Measurements from ENCODE around the gene TSPEAR. TPM values are rescaled to one million over a fixed set of nuclear protein-coding genes. Genes with fewer than 3 reads are reported as not detected.
"Not testable (repeated sequence)": the region's sequence is repeated elsewhere in the genome, so short reads cannot be mapped to it uniquely, and the experiment has no call there.

Gene TSPEAR
- total RNA-seq, 1 donor from 2014 or later = 0.65 TPM

DNA sequence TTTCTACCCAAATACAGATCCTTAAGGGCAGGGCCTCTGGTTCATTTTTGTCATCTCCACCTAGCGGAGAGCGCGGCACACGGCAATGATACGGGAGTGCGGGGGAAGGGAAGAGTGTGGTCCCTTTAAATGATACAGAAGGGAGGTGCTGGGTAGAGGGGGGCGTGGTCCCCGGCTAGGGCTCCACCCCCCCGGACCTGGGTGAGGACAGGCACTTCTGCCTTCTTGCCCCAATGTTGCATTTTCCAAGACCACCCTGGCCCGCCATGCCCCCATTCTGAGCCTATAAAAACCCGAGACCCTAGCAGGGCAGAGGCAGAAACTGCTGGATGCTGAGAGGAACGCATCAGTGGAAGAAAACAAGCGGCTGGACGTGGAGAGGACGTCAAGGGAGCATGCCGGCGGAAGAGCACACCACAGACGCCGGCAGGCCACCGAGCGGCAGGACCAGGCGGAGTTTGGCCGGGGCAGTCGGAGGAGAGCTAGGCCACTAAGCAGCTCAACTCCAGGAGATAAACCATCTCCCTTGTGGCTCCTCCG lies 226.0 kb downstream of the TSPEAR start:
- no peak for DNase-seq (ENCODE audit: missing footprints)
- ATAC-seq = peak; percentile 77
- intact Hi-C loops (cut with DNase I) = no loop called here

DNA sequence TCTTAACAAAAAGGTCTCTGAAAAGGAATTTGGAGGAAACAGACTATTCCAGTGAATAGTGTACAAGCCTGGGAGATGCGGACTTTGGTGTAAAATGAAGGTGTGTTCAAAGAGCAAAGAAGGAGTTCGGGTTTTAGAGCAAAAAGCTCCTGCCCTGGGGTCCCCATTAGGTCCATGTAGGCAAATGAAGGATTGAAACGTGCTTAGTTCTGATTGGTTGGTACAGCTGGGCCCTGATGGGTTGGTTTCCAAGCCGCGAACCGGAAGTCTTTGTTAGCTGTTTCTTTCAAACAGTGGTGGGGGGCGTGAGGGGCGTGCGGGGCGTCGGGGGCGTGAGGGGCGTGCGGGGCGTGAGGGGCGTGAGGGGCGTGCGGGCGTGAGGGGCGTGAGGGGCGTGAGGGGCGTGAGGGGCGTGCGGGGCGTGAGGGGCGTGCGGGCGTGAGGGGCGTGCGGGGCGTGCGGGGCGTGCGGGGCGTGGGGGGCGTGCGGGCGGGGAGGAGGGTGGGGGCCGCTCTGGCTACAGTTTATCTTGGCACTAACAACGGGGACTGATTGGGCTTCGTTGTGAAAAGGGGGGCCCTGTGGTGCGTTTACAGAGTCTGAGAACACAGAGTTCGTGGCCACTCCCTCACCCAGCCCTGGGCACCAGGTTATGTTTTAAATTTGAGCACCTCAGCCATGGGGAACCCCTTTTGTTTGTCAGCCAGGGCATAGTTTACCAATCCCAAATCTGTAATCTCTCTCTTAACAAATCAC lies 226.7 kb downstream of the TSPEAR start:
- no peak for ATAC-seq
- intact Hi-C loops (cut with DNase I) = no loop called here
- no peak for DNase-seq (ENCODE audit: missing footprints)

DNA sequence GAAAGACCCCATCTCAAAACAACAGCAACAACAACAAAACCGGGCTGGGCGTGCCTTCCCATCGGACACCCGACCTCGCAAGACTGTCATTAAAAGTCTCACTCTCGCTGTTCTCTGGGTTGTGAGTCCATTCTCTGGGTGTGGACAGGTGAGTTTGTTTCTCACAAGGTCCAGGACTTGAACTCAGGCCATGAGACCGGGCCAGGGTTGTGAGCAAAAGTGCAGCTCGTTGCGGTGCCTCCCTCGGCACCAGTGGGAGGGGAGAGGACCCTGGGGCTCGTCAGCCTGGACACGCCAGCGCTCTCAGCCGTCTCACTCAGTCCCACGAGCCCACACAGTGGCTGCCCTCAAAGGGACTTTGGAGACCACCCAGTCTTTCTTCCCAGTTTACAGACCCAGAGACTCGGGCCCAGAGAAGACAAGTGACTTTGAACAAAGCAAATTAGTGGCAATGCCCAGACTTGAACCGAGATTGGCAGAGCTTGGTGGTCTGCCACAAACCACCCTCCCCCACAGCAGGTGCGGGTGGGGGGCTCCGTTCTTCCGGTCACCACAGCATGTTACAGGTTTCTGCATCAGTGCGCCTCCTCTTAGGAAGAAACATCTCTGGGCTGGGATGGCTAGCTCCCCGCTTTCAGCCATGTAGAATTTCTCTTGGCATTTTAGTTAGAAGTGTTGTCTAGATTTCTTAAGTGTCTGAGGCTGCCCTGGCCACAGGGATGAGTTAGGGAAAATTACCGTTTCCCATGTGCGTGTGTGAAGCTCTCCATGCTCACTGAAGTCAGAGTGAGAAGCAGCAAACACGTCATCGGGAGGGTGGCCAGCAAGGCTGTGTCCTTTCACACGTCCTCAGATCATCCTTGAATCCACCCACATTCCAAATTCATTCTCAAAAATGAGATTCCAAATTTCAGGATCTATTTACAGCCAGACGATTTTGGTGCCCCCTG lies 227.8 kb downstream of the TSPEAR start:
- DNase-seq (ENCODE audit: missing footprints) (no peak), ATAC-seq (no peak)
- intact Hi-C loops (cut with DNase I) = no loop called here

DNA sequence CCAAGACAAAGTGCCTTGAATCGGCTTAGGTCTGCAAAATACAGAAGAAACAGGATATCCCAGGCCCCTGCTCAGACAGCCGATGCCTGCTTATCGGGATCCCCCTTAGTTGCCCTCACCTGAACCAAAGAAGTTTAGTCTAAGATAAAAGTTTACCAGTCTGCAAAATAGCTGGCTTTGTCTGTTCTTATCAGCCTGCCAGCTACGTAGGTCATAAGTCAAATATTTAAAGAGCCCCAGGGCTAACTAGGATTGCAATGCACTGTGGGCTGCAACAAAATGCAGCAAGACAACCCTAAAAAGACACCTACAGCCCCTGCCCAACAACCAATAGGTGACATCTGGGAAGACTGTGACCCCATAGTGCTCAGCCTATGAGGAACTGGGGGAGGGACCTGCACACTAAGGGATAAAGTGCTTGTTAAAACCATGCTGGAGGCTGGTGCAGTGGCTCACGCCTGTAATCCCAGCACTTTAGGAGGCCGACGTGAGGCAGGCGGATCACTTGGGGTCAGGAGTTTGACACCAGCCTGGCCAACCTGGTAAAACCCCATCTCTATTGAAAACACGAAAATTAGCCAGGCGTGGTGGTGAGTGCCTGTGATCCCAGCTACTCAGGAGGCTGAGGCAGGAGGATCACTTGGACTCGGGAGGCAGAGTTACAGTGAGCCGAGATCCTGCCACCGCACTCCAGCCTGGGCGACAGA lies 228.6 kb downstream of the TSPEAR start:
- ATAC-seq = no peak
- DNase-seq (ENCODE audit: missing footprints) = no peak

DNA sequence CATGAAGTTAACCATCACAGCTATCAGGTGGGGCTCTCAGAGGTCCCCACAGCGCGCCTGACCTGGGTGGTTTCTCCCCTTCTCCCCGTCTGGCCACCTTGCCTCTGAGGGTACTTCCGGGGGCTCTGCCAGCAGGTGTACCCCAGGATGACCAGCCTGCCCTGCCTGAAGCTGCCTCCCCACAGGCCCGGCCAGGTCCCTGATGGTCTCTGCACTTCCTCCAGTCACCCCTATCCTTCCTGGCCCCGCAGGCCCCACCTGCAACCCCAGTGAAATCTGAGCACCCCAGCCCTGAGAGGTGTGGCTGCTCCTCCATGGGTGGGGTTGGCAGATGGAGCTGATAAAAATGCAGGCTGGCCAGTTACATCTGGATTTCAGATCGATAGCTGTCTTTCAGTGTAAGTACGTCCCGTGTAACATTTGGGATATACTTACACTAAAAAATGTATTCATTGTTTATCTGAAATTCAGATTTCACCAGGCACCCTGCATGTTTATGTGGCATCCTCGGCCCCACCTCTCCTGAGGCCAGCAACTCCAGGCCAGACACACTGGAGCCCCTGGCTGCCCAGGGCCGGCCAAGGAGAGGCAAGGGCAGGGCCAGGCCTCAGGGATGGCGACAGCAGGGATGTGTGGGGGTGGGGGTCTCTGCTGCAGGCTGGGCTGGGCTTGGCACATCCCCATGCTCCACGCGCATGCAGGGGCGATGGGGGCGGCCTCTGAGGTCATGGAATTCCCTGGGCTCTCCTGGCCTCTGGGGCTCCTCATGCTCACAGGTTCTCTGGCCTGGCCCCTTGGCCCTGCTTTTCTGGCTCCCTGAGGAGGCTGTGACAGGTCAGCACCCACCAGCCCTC lies 230.9 kb downstream of the TSPEAR start:
- ATAC-seq (no peak), DNase-seq (ENCODE audit: missing footprints) (no peak)
- intact Hi-C loops (cut with DNase I) = no loop called here

More for the DNA sequence above, 228.6 kb downstream of the TSPEAR start:
- intact Hi-C loops (cut with DNase I) = no loop called here

DNA sequence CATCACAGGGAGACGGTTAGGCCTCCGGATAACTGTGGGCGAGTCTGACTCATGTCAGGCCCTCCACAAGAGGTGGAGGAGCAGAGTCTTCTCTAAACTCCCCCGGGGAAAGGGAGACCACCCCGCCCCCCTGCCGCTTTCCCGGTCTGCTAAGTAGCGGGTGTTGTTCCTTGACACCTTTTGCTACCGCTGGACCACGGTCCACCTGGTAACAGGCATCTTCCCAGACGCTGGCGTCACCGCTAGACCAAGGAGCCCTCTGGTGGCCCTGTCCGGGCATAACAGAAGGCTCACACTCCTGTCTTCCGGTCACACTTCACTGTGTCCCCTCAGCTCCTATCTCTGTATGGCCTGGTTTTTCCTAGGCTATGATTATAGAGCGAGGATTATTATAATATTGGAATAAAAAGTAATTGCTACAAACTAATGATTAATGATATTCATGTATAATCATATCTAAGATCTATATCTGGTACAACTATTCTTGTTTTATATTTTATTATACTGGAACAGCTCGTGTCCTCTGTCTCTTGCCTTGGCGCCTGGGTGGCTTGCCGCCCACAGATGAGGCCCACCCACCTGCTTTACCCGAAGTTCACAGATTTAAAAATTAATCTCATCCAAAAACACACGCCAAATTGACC lies 231.7 kb downstream of the TSPEAR start:
- ATAC-seq; DNase-seq (ENCODE audit: missing footprints); intact Hi-C loops (cut with DNase I): not testable (repeated sequence)

DNA sequence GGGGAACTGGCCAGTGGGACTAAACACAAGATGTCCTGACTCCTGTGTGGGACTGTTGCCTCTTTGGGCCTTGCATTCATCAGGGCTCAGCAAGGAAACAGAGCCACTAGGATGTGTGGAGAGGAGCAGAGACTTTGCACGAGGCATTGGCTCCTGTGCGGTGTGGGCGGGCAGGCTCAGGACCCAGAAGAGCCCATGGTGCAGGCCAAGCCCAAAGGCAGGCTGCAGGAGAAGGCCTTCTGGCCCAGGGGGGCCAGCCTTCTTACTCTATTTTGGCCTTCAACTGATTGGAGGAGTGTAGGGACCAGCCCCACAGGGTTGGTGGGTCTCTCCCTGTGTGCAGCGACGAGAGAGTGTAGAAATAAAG lies 232.6 kb downstream of the TSPEAR start:
- ATAC-seq (no peak), DNase-seq (ENCODE audit: missing footprints) (no peak)
- intact Hi-C loops (cut with DNase I) = no loop called here

DNA sequence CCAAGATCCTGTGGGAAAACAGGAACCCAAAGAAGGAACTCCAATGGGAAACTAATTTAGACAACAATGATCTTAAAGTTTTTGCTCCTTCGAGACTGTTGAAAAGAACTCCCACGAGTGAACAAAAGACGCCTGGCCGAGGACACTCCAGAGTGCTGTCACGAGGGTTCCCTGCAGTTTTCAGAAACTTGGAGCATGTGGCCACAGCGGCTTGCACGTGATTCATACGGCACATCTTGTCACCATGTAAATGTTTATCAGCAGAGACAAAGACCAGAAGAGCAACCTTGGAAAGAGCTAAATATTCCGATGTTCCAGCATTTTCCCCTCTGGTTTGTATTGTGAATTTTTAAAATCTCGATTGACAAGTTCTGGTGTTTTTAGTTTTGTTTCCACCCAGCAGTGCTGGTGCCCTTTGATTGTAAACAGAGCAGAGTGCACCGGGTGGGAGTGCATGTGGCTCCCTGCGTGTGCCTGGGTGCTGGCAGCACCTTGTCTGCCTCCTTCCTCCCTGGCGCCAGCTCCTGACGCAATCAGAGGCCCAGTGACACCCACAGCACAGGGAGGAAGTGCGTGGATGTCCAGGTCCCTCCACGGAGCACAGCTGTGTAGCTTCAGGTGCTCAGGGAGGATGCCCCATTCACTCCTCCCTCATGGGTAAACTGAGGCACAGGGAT lies 233.1 kb downstream of the TSPEAR start:
- no peak for DNase-seq (ENCODE audit: missing footprints)
- ATAC-seq = no peak
- intact Hi-C loops (cut with DNase I) = no loop called here

DNA sequence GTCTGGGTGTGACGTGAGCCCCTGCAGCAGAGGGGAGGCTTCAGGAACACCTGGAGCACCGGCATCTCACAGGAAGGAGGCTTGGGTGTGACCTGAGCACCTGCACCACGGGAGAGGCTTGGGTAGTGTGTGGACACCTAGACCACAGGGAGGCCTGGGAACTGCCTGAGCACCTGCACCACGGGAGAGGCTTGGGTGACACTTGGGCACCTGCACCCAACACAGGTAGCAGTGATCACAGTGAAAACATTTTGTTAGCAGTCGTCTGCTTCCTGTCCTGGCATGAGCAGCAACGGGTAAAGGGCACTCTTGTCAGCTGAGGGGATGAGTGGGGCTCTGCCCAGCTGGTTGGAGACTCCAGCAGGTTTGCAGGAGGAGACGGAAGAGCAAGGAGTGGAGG lies 233.7 kb downstream of the TSPEAR start:
- no peak for DNase-seq (ENCODE audit: missing footprints)
- ATAC-seq = no peak
- intact Hi-C loops (cut with DNase I) = no loop called here

DNA sequence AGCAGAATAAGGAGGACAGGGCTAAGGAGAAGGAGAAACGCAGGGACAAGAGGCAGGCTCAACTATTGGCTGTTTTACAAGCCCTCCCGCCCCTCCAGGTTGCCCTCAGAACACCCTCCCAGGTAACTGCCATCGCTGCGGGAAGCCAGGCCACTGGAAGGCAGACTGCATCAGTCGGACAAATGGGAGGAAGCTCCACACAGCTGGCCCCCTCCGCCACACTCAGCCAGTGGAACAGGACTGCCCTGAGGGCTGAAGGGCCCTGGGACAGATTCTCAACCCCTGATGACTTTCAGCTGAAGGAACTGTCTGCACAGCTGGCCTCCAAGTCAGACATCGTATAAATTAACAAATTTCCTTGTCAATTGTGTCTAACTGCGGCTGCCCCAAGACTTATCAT lies 234.2 kb downstream of the TSPEAR start:
- no peak for DNase-seq (ENCODE audit: missing footprints)
- intact Hi-C loops (cut with DNase I) = no loop called here
- no peak for ATAC-seq

DNA sequence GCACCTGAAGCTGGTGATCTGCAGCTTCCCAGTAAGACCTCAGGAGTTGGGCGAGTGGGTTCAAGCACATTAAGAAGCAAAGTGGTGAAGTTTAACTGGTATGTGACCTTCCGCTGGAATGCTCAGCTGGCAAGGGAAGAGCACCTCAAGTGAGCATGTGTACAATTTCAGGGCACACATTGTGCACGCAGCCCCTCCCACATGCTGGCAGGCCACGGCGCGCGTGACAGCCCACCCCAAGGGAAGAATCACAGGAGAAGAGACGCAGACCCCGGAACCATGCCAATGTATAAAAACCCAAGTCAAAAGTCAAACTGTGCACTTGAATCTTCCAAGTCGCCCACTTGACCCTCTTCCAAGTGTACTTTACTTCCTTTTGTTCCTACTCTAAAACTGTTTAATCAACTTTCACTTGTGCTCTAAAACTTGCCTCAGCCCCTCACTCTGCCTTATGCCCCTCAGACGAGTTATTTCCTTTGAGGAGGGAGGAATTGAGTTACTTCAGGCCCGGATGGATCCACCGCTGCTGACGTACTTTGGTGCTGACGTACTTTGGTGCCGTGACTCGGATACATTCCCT lies 236.0 kb downstream of the TSPEAR start:
- DNase-seq (ENCODE audit: missing footprints) (no peak), ATAC-seq (no peak)
- intact Hi-C loops (cut with DNase I) = no loop called here

DNA sequence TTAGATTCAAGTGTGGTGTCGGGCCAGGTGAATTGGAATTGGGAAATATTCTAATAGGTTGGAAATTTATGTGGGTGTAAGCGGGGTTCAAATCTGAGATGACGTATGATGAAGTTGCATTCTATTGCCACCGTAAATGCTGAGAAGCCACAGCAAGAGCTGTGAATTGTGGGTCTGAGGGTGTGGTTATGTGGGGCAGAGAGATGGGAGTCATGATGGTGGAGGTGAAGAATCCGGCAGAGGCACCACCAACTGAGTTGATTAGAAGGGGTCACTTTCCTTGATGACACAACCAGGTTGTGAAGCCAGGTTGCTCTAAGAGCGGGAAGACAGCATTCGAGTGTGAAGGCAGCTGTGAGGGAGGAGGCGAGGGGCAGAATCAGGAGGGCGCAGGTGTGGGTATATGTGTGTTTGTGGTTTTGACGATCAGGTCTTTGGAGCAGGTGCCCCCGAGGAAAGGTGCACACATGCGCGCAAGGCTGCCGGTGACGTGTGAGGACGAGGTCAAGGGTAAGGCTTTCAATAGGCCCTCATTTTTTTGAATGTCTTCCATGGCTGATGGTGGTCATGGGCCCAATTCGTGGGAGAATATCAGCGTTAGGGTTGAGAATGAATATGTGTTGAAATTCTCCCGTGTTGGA lies 237.3 kb downstream of the TSPEAR start:
- ATAC-seq = no peak

DNA sequence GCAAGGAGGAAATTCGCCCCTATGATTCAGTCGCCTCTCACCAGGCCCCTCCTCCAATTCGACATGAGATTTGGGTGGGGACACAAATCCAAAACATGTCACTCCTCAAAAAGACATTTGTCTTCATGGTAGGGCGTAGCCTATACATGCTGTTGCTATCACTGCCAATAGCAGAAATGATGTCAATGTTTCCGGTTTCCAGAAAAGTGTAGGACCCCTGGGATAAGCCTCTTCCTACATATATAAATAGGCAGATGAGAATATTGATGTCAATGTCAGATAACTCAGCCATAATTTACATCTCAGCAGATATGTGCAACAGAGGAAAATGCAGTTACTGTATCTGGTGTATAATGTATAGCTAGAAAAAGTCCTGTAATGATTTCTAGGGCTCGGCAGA lies 239.4 kb downstream of the TSPEAR start:
- no peak for ATAC-seq
- no peak for DNase-seq (ENCODE audit: missing footprints)
- intact Hi-C loops (cut with DNase I) = no loop called here

More for the DNA sequence above, 237.3 kb downstream of the TSPEAR start:
- no peak for DNase-seq (ENCODE audit: missing footprints)
- intact Hi-C loops (cut with DNase I) = no loop called here

DNA sequence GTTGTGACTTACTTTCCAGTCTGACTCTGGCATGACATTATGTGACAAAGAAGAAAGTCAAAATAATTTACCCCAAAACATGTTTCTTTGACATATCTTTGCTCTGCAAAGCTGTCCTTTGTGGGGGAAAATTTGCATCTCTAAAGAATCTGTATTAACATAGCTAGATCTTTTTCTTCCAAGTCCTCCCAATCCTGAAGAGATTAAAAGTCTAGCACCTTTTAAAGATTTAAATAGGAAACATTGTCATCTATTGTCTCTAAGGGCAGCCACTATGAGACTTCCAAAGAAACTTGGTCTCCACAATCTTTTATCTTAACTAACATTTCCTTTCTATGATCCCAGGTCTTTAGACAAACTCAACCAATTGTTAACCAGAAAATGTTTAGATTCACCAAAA lies 240.0 kb downstream of the TSPEAR start:
- intact Hi-C loops (cut with DNase I) = no loop called here
- no peak for DNase-seq (ENCODE audit: missing footprints)
- ATAC-seq = no peak

DNA sequence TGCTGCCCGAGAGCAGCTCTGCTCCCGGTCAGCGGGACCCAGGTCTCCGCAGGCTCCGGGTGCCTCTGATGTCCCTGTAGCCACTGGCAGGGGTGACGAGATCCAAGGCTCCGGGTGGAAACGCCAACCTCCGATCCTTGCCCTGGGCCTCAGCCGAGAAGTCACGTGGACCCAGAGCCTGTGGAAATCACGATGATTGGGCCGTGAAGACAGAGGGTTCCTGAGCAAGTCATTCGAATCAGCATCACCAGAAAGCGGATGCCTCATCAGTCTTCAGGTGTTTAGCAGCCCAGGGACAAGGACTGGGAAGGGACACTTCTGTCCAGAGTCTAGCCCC lies 243.5 kb downstream of the TSPEAR start:
- no peak for DNase-seq (ENCODE audit: missing footprints)
- intact Hi-C loops (cut with DNase I) = no loop called here
- ATAC-seq = no peak

DNA sequence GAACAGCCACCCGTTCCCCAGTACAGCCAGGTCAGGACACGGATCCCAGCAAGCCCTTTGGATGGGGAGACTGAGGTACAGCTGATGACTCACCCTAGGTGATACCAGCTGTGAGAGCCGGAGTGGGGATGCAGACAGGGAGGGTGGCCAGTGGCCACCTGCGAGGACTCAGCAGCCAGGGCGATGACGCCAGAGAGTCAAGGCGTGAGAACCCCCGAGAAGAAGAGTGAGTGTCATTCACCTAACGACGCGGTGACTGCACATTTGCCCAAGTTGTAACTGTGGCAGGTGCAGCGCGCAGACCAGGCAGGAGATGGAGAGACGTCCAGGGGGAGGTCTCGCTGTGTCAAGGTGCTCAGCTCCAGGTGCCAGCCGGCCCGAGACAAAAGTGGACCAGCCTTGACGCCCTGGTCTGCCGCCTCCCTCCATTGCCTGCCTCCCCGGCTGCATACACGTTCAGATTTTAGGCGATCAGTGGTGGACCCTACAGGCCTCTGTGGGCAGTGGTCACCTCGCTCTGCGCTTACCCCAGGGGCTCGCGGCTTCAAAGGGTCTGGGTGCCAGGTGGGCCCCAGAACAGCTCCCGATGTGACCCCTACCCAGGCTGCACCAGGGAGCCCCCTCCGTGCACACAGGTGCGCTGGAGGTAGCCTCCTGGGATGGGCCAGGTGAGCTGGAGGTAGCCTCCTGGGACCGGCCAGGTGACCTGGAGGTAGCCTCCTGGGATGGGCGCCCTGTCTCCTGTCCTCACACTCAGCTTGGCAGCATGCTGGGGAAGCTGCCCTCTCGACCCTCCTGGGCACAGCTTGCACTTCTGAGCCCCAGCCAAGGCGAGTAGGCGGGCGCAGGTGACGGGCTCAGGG lies 244.1 kb downstream of the TSPEAR start:
- DNase-seq (ENCODE audit: missing footprints) (no peak), ATAC-seq (no peak)
- intact Hi-C loops (cut with DNase I) = no loop called here

All from Right ventricle myocardium inferior (tissue), 1 donor.